Naive thymus-derived CD4-positive, alpha-beta T cell (primary cell): ENCODE data around the gene QRICH2. TPM values are rescaled to one million over a fixed set of nuclear protein-coding genes. Genes with fewer than 3 reads are reported as not detected.

Source experiments
- ATAC-seq: fragments of 150-1000 bp; cut with Tn5 transposase; 2 replicates; pipeline ENCODE4 v1.10.0; 2021; ENCODE audit warnings: mild to moderate bottlenecking, moderate library complexity
- CTCF ChIA-PET: fragments of 350-600 bp; sonication (Branson Sonifier 250); formaldehyde crosslinking; loops from one replicate; lab custom pipeline; 2021; ENCODE audit warnings: antibody characterized with exemption; lab: Charles Lee
- POLR2A ChIA-PET: fragments of 350-600 bp; sonication (Branson Sonifier 250); formaldehyde crosslinking; loops from one replicate; lab custom pipeline; 2021; ENCODE audit warnings: antibody characterized with exemption, inconsistent platforms; lab: Charles Lee
- DNase-seq, 9 donors: peaks; one replicate each; pipeline versions ENCODE4 v3.0.0 to v3.0.0-alpha.2; 2020 to 2022; ENCODE audit warnings: mixed read lengths in 1 of 9
- H3K27ac ChIP-seq: one replicate; pipeline ENCODE4 v1.7.0; 2013; ENCODE audit warnings: mild to moderate bottlenecking, low read depth, low read length, moderate library complexity
- H3K27me3 ChIP-seq, 2 donors: one replicate each; pipeline ENCODE4 v1.7.0; 2013; ENCODE audit warnings: low read length in 2 of 2, mild to moderate bottlenecking in 2 of 2, moderate library complexity in 2 of 2; ENCODE audit not compliant: control insufficient read depth in 2 of 2, insufficient read depth in 2 of 2
- H3K36me3 ChIP-seq, 3 experiments: 1 replicate in 2 of 3; 2 replicates in 1 of 3; pipeline ENCODE4 v1.7.0; 2013; ENCODE audit warnings: low read length in 3 of 3, mild to moderate bottlenecking in 3 of 3, moderate library complexity in 1 of 3; ENCODE audit not compliant: insufficient read depth in 3 of 3, control insufficient read depth in 2 of 3
- H3K4me1 ChIP-seq, 2 donors: one replicate each; pipeline ENCODE4 v1.7.0; 2013; ENCODE audit warnings: low read length in 2 of 2, mild to moderate bottlenecking in 2 of 2, moderate library complexity in 1 of 2; ENCODE audit not compliant: control insufficient read depth in 2 of 2, insufficient read depth in 2 of 2
- H3K4me3 ChIP-seq: 2 replicates; pipeline ENCODE4 v1.7.0; 2013; ENCODE audit warnings: mild to moderate bottlenecking, low read length
- H3K9me3 ChIP-seq, 3 experiments: 1 replicate in 2 of 3; 2 replicates in 1 of 3; pipeline ENCODE4 v1.7.0; 2013; ENCODE audit warnings: low read length in 3 of 3; ENCODE audit not compliant: control insufficient read depth in 2 of 3
- H3K27ac Mint-ChIP-seq, 9 donors: one replicate each; pipeline ENCODE4 v1.8.0; 2020 to 2022; ENCODE audit warnings: mixed read lengths in 9 of 9, mild to moderate bottlenecking in 8 of 9, moderate library complexity in 5 of 9, inconsistent platforms in 2 of 9
- H3K27me3 Mint-ChIP-seq, 5 donors: one replicate each; pipeline ENCODE4 v1.8.0; 2021 to 2022; ENCODE audit warnings: mixed read lengths in 5 of 5, mild to moderate bottlenecking in 1 of 5
- H3K36me3 Mint-ChIP-seq, 5 donors: one replicate each; pipeline ENCODE4 v1.8.0; 2020 to 2022; ENCODE audit warnings: mixed read lengths in 5 of 5, mild to moderate bottlenecking in 3 of 5, inconsistent platforms in 1 of 5
- H3K4me1 Mint-ChIP-seq, 7 donors: one replicate each; pipeline ENCODE4 v1.8.0; 2020 to 2022; ENCODE audit warnings: mixed read lengths in 7 of 7, mild to moderate bottlenecking in 3 of 7, inconsistent platforms in 1 of 7
- H3K4me3 Mint-ChIP-seq, 10 donors: one replicate each; pipeline ENCODE4 v1.8.0; 2020 to 2022; ENCODE audit warnings: mild to moderate bottlenecking in 10 of 10, mixed read lengths in 10 of 10, moderate library complexity in 6 of 10, inconsistent platforms in 2 of 10
- H3K9me3 Mint-ChIP-seq, 11 donors: one replicate each; pipeline ENCODE4 v1.8.0; 2020 to 2022; ENCODE audit warnings: mixed read lengths in 11 of 11, mild to moderate bottlenecking in 4 of 11, inconsistent platforms in 1 of 11, moderate library complexity in 1 of 11
- intact Hi-C, 2 donors: fragments of 100-400 bp; cut with micrococcal nuclease; formaldehyde crosslinking; loops; one replicate each; pipeline ENCODE4 v1.15.1; 2023
- polyA plus RNA-seq, 2 donors: library from polyadenylated mRNA; unstranded; fragments of 300-500 nt; fragmentation: Illumina TruSeq; gene quantifications; one replicate each; pipeline ENCODE4 v1.2.3, GENCODE V29; 2021
- total RNA-seq, 6 experiments: library from RNA in 5 of 6; stranded (reverse) in 5 of 6; gene quantifications; 1 replicate in 5 of 6; 2 replicates in 1 of 6; pipeline ENCODE4 v1.2.3 and lab custom pipeline; 2021 to 2026

Gene QRICH2
- total and polyA plus RNA-seq, 7 experiments from 2014 or later, result 0.09 to 6.8 (median 3.3) TPM

DNA sequence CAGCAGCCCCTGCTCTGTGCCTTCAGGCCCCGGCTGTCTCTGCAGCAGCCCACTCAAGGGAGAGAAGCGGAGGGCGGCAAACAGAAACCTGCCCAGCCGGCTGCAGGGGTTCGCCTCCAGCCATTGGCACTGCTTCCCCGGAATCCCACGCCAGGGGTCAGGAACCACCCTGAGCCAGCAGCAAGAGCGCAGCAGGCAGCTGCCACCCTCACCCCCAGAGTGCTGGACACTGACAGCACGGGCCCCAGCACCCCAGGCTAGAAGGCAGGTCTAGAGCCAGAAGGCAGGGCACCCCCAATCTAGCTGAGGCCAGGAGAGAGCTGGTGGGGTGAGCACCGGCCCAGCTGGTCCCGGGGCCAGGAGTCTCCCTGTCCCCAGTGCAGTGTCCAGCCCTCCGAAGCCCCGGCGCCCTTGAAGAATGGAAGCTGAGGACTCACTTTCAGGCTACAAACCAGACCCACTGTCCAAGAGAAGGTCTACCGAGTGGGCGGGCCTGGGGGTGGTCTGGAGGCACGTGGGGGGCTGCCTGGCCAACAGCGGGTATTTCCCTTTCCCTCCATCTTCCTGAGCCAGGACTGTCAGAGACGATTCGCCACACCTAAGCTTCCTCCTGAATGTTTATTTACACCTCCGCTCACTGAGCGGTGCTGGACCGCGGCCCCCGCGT, 34.5 kb downstream of the QRICH2 start:
- CTCF ChIA-PET, result interaction anchor here (0.5 to 5.5 kb wide), 9 partner anchors 12 to 595 kb away, joined by 3 to 36 read pairs (median 4); partner anchors contain the start of gene FOXJ1
- DNase-seq (peak in 1 of 9 donors; percentile 8), ATAC-seq (no peak)
- POLR2A ChIA-PET, result interaction anchor here (0.6 to 16.1 kb wide), 22 partner anchors 9 to 170 kb away, joined by 3 to 310 read pairs (median 6); partner anchors contain the start of genes EXOC7 and UBALD2
- H3K27me3 ChIP-seq, result no peaks in the 10 kb centered on the region
- H3K27ac Mint-ChIP-seq, result peak overlapping the region in 8 of 9 donors; percentile 82 to 94 (median 92)
- no peaks in the 10 kb centered on the region for H3K9me3 ChIP-seq
- no peak overlapping the region for H3K4me3 ChIP-seq
- H3K36me3 Mint-ChIP-seq, result peaks cover 0 to 20% (median 0%) of the 10 kb centered on the region in 5 donors
- intact Hi-C loops, result loop anchor here in 1 of 2 donors (5.0 kb wide), 1 partner anchor 36 kb away; no protein-coding TSS in a partner anchor
- H3K4me3 Mint-ChIP-seq, result peak overlapping the region in 7 of 10 donors; percentile 75 to 93 (median 80)
- H3K27me3 Mint-ChIP-seq, result no peaks in the 10 kb centered on the region
- peaks cover 0 to 13% (median 0%) of the 10 kb centered on the region in 3 experiments for H3K36me3 ChIP-seq
- H3K27ac ChIP-seq, result peak overlapping the region; percentile 92
- peaks cover 30 to 72% (median 62%) of the 10 kb centered on the region in 7 donors for H3K4me1 Mint-ChIP-seq
- H3K9me3 Mint-ChIP-seq, result no peaks in the 10 kb centered on the region
- peaks cover 49 to 56% of the 10 kb centered on the region in 2 donors for H3K4me1 ChIP-seq

DNA sequence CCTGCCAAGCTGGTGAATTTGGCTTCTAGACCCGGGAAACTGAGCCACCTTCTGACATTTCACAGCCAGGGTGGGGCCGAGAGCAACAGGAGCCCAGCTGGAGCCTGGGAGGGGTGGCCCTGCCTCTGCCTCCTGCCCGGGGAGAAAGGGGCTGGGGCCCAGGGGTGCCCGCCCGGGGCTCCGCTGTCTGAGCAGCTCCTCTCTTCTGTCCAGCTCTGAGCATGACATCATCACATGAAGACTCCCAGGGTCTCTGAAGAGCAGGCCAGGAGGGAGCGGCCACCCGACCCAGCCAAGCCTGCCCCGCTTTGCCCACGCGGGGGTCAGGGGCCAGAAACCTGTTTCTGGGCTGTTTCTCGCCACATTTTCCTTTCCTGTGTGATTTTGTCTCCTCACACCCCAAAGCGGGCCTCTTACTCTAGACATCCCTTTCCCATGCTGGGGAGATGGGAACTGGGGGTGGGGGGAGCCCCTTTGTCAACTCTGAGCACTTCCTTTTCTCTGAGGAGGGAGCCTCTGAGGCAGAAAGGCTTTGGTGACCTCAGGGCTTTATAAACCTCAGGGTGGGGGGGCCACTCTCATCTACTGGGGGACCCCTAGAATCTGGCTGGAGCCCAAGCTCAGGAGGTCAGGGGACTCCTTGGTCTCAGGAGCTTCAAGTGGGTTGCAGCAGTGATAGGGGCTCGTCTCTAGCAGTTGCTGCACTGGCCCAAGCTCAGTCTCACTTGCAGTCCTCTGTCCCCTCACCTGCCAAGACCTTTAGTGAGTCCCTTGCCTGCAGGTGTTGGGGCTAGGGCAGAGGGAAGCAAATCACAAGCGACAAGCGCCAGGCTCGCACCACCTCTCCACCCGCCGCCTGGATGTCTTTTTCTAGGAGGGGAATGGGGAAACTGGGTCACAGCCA, 35.3 kb downstream of the QRICH2 start:
- intact Hi-C loops, result loop anchor here (1.0 to 5.0 kb wide), 2 partner anchors 35 to 92 kb away; no protein-coding TSS in a partner anchor
- H3K9me3 Mint-ChIP-seq, result no peaks in the 10 kb centered on the region
- Histone ChIP-seq H3K27ac (peak overlapping the region; percentile 92), H3K4me3 (peak overlapping the region; percentile 68), H3K27me3 (no peaks in the 10 kb centered on the region), H3K9me3 (no peaks in the 10 kb centered on the region), H3K36me3 (peaks cover 0 to 17% (median 0%) of the 10 kb centered on the region in 3 experiments), H3K4me1 (peaks cover 57 to 64% of the 10 kb centered on the region in 2 donors)
- DNase-seq (peak in 5 of 9 donors; percentile 46 to 75 (median 48)), ATAC-seq (peak; percentile 12)
- peaks cover 35 to 79% (median 69%) of the 10 kb centered on the region in 7 donors for H3K4me1 Mint-ChIP-seq
- CTCF ChIA-PET, result interaction anchor here (0.7 to 5.5 kb wide), 9 partner anchors 8 to 151 kb away, joined by 3 to 36 read pairs (median 5); partner anchors contain the start of gene FOXJ1
- H3K27ac Mint-ChIP-seq, result peak overlapping the region; percentile 82 to 94 (median 92)
- peak overlapping the region; percentile 75 to 93 (median 82) for H3K4me3 Mint-ChIP-seq
- H3K36me3 Mint-ChIP-seq, result peaks cover 0 to 28% (median 6%) of the 10 kb centered on the region in 5 donors
- POLR2A ChIA-PET, result interaction anchor here (0.6 to 19.9 kb wide), 16 partner anchors 16 to 169 kb away, joined by 3 to 375 read pairs (median 6); partner anchors contain the start of genes EXOC7 and RNF157
- peaks cover 0 to 3% (median 0%) of the 10 kb centered on the region in 5 donors for H3K27me3 Mint-ChIP-seq

GRCh38 chr17:76271669-76272540, 36.2 kb downstream of the QRICH2 start:
- peak; percentile 54 for ATAC-seq
- peak overlapping the region; percentile 92 for H3K27ac ChIP-seq
- intact Hi-C loops, result loop anchor here (1.0 to 5.0 kb wide), 2 partner anchors 35 to 92 kb away; no protein-coding TSS in a partner anchor
- H3K4me3 ChIP-seq, result peak overlapping the region; percentile 68
- ChIA-PET CTCF (interaction anchor here (0.7 to 5.5 kb wide), 7 partner anchors 9 to 150 kb away, joined by 3 to 36 read pairs (median 5); no protein-coding TSS in a partner anchor), POLR2A (interaction anchor here (0.8 to 19.9 kb wide), 16 partner anchors 15 to 169 kb away, joined by 3 to 375 read pairs (median 6); partner anchors contain the start of genes EXOC7 and RNF157)
- H3K27ac Mint-ChIP-seq, result peak overlapping the region; percentile 82 to 94 (median 92)
- peak in 6 of 9 donors; percentile 53 to 79 (median 61) for DNase-seq
- peaks cover 0 to 35% (median 9%) of the 10 kb centered on the region in 5 donors for H3K36me3 Mint-ChIP-seq
- peaks cover 65 to 70% of the 10 kb centered on the region in 2 donors for H3K4me1 ChIP-seq
- H3K27me3 ChIP-seq, result no peaks in the 10 kb centered on the region
- H3K27me3 Mint-ChIP-seq, result peaks cover 0 to 3% (median 0%) of the 10 kb centered on the region in 5 donors
- no peaks in the 10 kb centered on the region for H3K9me3 ChIP-seq
- H3K36me3 ChIP-seq, result peaks cover 0 to 20% (median 0%) of the 10 kb centered on the region in 3 experiments
- H3K4me3 Mint-ChIP-seq, result peak overlapping the region; percentile 75 to 93 (median 82)
- peaks cover 37 to 75% (median 71%) of the 10 kb centered on the region in 7 donors for H3K4me1 Mint-ChIP-seq
- H3K9me3 Mint-ChIP-seq, result no peaks in the 10 kb centered on the region

DNA sequence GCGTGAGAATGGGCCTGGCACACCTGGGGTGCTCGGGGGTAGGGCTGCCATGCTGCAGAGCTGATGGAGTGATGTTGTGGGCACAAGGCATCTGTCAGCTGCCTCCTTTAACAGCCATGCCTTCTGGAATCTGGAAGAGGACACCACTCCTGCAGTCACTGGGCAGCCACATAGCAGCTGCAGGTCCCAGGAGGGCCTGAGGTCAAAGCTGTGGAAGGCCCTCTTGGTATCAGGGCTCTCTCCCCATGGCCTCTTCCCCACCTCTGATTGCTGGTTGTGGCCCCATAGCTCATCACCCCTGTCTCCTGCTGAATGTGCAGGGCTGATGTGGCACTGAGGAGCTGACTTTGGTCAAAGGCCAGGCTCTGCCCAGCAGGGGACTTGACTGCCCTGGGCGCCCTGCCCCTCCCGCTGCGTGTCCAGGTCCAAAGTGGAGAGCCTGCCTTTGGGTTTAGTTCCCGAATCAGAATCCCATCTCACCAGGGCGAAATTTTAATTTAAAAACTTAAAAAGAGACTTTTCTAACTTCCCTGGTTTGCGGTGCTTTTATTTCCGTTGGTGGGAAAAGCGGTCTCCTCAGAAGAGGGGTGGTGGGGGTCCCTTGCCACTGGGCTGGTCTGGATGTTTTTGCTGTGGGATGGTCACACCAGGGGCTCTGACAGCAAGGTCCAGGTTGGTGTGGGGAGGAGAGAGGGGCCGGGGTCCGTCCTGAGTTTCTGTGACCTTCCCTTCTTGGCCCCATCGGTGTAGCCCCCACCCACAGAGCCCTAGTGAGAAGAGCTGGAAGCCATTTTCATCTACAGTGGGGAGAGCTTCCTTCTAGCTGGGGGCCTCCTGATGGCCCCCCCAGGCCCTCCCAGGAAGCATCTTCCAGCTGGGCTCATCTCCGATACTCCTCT, 37.1 kb downstream of the QRICH2 start:
- Mint-ChIP-seq H3K27me3 (peaks cover 0 to 3% (median 0%) of the 10 kb centered on the region in 5 donors), H3K4me3 (peak overlapping the region; percentile 45 to 93 (median 78)), H3K4me1 (peaks cover 35 to 71% (median 63%) of the 10 kb centered on the region in 7 donors), H3K27ac (peak overlapping the region; percentile 73 to 93 (median 86)), H3K9me3 (no peaks in the 10 kb centered on the region), H3K36me3 (peaks cover 0 to 43% (median 9%) of the 10 kb centered on the region in 5 donors)
- Histone ChIP-seq H3K4me1 (peaks cover 70 to 71% of the 10 kb centered on the region in 2 donors), H3K36me3 (peaks cover 0 to 28% (median 0%) of the 10 kb centered on the region in 3 experiments), H3K4me3 (peak overlapping the region; percentile 68), H3K27ac (peak overlapping the region; percentile 92), H3K9me3 (no peaks in the 10 kb centered on the region), H3K27me3 (no peaks in the 10 kb centered on the region)
- DNase-seq (peak in 5 of 9 donors; percentile 24 to 36 (median 33)), ATAC-seq (no peak)
- intact Hi-C loops, result loop anchor here in 1 of 2 donors (5.0 kb wide), 1 partner anchor 34 kb away; no protein-coding TSS in a partner anchor
- POLR2A ChIA-PET, result interaction anchor here (0.6 to 19.9 kb wide), 15 partner anchors 14 to 168 kb away, joined by 3 to 375 read pairs (median 6); partner anchors contain the start of genes EXOC7, FOXJ1 and RNF157
- CTCF ChIA-PET, result interaction anchor here (0.8 to 5.5 kb wide), 7 partner anchors 8 to 145 kb away, joined by 3 to 36 read pairs (median 5); no protein-coding TSS in a partner anchor
